SJSA1 (cell line): ENCODE data around the gene RRP9. TPM values are rescaled to one million over a fixed set of nuclear protein-coding genes. Genes with fewer than 3 reads are reported as not detected.
"Not testable (repeated sequence)": the region's sequence is repeated elsewhere in the genome, so short reads cannot be mapped to it uniquely, and the experiment has no call there.

ENCODE experiments used
- DNase-seq, 2 experiments: peaks; one replicate each; pipeline ENCODE4 v3.0.0-alpha.2; 2015 to 2020; ENCODE audit warnings: low spot score in 2 of 2, low read depth in 1 of 2
- H3K27ac ChIP-seq: fragments of 250-450 bp; sonication (Bioruptor Pico); 2 replicates; pipeline ENCODE4 v1.5.1; 2020; ENCODE audit warnings: mild to moderate bottlenecking, moderate library complexity
- H3K27me3 ChIP-seq: fragments of 250-450 bp; sonication (Bioruptor Pico); replicated peaks from 2 replicates; pipeline ENCODE4 v1.5.1; 2020; ENCODE audit warnings: mild to moderate bottlenecking, moderate library complexity
- H3K36me3 ChIP-seq: fragments of 250-450 bp; sonication (Bioruptor Pico); 2 replicates; pipeline ENCODE4 v1.5.1; 2020; ENCODE audit warnings: mild to moderate bottlenecking
- H3K4me1 ChIP-seq: fragments of 250-450 bp; sonication (Bioruptor Pico); replicated peaks from 2 replicates; pipeline ENCODE4 v1.6.1; 2021; ENCODE audit warnings: mild to moderate bottlenecking
- H3K4me3 ChIP-seq: fragments of 250-450 bp; sonication (Bioruptor Pico); 2 replicates; pipeline ENCODE4 v1.5.1; 2020; ENCODE audit warnings: mild to moderate bottlenecking
- H3K9me3 ChIP-seq: fragments of 250-450 bp; sonication (Bioruptor Pico); replicated peaks from 2 replicates; pipeline ENCODE4 v1.5.1; 2020; ENCODE audit warnings: mild to moderate bottlenecking
- total RNA-seq: library from RNA; depleted of rRNA; stranded (reverse); fragments of >200 nt; shearing (Covaris generic); gene quantifications from 2 replicates; pipeline ENCODE4 v1.2.3, GENCODE V29; 2014; rRNA removed

The RRP9 gene
- total RNA-seq, 1 experiment from 2014 or later = 45.5 TPM

DNA sequence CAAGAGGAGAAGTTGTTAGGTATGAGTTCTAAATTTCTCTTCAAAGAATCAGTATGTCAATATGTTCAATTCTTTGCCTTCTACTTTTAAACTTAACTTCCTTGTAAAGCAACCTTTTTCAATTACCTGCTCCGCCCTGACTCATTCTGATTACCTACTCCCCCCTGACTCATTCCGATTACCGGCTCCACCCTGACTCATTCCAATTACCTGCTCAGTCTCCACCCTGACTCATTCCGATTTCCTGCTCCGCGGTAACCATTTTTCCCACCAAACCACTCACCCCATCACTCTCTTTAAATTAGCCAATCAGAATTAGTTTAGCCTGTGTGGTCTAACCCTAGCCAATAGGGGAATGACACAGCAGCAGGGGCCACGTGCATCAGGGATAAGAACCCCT, 39.3 kb downstream of the RRP9 start:
- not testable (repeated sequence) for DNase-seq, H3K4me1 ChIP-seq, H3K27ac ChIP-seq

DNA sequence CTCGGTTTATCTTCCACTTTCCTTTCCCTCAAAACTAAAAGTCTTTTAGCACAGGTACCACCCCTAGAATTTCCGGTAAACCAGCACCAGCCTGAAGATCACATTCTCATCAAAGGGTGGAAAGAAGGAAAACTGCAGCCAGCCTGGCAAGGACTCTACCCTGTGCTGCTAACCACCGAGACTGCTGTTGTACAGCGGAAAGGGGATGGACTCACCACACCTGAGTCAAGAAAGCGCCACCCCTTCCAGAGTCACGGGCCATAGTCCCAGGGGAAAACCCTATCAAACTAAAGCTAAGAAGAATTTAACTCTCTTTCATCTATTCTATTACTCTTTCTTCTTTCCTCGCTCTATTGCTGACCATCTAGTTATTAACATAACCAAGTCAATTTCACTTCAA, 41.7 kb downstream of the RRP9 start:
- not testable (repeated sequence) for H3K9me3 ChIP-seq, H3K36me3 ChIP-seq, H3K4me3 ChIP-seq, H3K27ac ChIP-seq, H3K27me3 ChIP-seq, DNase-seq, H3K4me1 ChIP-seq

More for the DNA sequence above, 39.3 kb downstream of the RRP9 start:
- H3K36me3 ChIP-seq, H3K27me3 ChIP-seq, H3K4me3 ChIP-seq, H3K9me3 ChIP-seq: not testable (repeated sequence)

DNA sequence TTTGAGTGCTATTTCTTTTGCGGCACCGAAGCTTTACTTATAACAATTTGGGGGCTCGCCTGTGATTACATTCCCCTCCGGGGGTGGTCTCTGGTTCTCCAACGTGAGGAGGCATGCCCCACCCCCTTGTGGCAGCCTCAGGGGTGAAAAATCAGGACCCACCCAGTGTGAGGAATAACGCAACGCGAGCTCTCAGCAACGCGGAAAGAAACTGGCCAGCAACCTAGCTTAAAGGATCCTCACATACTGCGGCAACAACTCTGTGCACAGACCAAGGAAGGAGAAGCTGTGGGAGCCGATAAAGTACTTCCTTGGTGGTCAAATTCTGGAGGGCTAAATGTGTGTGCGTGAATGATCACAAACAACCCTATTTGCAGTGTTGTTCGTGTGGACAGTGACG, 44.3 kb downstream of the RRP9 start:
- Histone ChIP-seq H3K36me3 (no peaks in the 10 kb centered on the region), H3K4me1 (no peaks in the 10 kb centered on the region), H3K4me3 (no peak overlapping the region), H3K27me3 (no peaks in the 10 kb centered on the region), H3K27ac (no peak overlapping the region), H3K9me3 (no peaks in the 10 kb centered on the region)
- no peak for DNase-seq

DNA sequence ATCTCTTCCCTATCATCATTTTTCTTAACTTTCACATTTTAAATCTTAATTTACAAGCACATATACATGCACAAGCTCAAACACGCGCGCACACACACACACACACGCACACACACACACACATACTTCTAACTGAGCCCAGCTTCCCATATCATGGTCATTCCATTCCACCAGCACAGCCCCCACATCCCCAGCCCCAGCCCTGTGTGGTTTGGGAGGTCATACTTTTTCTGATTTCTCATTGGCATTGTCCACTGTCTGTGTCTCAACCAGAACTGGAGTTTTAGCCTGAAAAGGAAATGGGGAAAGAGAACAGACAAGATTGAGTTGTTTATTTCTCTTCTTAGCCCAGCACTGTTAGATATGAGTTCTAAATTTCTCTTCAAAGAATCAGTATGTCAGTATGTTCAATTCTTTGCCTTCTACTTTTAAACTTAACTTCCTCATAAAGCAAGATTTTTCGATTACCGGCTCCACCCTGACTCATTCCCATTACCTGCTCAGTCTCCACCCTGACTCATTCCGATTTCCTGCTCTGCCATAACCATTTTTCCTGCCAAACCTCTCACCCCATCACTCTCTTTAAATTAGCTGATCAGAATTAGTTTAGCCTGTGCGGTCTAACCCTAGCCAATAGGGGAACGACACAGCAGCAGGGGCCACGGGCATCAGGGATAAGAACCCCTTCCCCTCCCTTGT, 44.9 kb downstream of the RRP9 start:
- Histone ChIP-seq H3K27ac (no peak overlapping the region), H3K9me3 (no peaks in the 10 kb centered on the region), H3K36me3 (no peaks in the 10 kb centered on the region), H3K27me3 (no peaks in the 10 kb centered on the region), H3K4me3 (no peak overlapping the region), H3K4me1 (no peaks in the 10 kb centered on the region)
- DNase-seq = no peak

DNA sequence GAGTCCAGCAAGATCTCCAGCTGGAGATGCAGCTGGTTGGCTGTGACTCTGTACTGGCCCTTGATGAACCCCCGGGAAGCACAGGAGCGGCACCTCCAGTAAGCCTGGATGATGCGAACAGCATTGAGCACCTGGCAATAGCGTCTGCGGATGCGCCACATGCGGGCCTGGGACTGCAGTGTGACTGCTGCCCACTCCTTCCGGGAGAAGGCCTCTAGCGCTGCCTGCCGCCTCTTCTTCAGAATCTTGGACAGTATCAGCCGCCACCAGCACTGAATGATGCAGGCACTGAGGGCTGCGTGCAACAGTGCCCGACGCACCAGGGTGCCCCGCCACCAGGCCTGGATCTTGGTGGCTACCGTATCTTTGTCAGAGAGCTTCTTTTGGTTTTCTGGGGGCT, 46.8 kb downstream of the RRP9 start:
- Histone ChIP-seq H3K27ac (no peak overlapping the region), H3K36me3 (no peaks in the 10 kb centered on the region), H3K9me3 (no peaks in the 10 kb centered on the region), H3K4me1 (no peaks in the 10 kb centered on the region), H3K27me3 (no peaks in the 10 kb centered on the region), H3K4me3 (no peak overlapping the region)
- DNase-seq = no peak

DNA sequence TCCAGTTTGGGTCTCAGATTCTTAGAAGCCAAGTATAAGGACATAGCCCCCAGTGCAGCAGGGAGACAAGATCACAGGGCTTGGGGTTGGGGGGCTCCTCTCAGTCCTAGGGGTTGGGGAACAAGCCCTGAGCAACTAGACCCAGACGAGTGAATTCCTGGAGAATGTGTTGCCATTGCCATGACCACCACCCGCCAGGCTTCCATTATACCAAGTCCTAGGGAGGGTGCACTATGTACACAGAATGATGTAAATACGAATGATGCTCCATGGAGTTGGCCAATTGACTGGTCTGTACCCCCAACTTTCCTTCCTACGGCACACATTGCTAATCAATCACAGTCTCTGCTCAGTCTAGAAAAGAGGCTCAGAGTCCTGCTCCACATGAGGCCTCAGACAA, 47.3 kb downstream of the RRP9 start:
- Histone ChIP-seq H3K36me3 (no peaks in the 10 kb centered on the region), H3K4me1 (no peaks in the 10 kb centered on the region), H3K4me3 (no peak overlapping the region), H3K9me3 (no peaks in the 10 kb centered on the region), H3K27ac (no peak overlapping the region), H3K27me3 (no peaks in the 10 kb centered on the region)
- no peak for DNase-seq

DNA sequence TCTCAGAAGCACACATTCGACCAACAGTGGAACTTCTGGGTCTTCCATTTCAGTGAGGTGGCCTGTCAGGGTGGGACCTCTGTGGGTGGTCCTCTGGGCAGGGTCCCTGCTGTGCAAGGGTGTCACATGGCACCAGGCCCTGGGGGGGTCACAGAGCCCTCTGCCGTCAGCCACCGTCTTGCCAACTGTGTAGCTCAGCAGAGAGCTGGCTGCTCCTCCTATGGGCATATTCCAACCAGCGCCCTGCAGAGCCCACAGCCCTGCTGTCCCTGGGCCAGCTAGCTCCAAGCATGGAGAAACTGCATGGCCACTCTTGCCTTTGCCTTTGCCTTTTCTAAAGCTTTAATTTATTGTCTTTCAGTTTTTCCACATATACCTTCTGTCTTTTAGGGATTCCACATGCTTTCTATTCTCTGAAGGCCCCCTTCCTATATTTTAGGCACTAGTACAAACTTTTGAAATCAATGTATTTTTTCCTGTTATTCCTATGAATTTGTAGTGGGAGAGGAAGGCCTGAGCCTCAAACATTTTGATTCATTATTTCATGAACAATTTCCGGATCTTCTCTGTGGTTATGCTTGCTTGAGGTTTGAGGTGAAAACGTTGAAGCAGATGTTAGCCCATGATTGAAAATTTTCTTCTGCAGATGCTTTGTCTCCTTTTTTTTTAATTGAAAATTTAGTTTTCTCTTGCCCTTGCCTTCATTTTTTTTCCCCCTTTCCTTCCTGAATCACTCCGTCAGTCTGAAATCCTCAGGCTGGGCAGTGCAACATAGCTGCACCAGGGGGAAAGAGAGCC, 50.3 kb downstream of the RRP9 start:
- Histone ChIP-seq H3K4me3 (no peak overlapping the region), H3K9me3 (no peaks in the 10 kb centered on the region), H3K27ac (no peak overlapping the region), H3K36me3 (no peaks in the 10 kb centered on the region), H3K27me3 (peaks cover 7% of the 10 kb centered on the region; the same call in 1 of the 2 replicates), H3K4me1 (no peaks in the 10 kb centered on the region)
- DNase-seq = no peak

DNA sequence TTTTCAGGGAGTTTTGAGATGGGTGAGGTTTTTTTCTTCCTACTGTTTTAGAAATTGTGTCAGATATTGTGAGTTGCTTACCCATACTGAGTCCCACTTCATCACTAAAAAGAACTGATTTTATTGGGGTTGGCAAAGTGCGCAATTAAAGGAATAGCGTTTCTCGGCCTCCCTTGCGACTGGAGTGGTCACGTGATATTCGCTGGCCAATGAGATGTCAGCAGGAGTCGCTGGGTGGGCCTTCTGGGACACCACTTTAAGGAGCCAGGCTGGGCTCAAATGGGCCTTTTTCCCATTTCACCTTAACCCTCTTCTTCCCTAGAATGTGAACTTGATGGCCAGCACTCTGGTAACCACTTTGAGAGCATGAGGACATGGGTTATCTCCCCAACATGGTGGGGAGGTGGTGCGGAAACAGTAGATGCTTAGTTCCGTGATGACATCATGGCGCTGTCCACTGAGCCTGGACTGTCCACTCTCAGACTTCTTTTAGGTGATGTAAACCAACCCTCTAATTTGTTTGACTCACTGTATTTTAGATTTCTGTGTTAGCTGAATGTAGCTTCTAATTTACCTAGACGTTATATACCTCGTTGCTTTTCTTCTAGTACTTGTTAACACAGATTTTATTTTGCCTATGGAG, 53.1 kb downstream of the RRP9 start:
- Histone ChIP-seq H3K36me3 (no peaks in the 10 kb centered on the region), H3K27me3 (peaks cover 12% of the 10 kb centered on the region; the same call in 1 of the 2 replicates), H3K4me3 (no peak overlapping the region), H3K4me1 (no peaks in the 10 kb centered on the region), H3K27ac (no peak overlapping the region), H3K9me3 (no peaks in the 10 kb centered on the region)
- no peak for DNase-seq

DNA sequence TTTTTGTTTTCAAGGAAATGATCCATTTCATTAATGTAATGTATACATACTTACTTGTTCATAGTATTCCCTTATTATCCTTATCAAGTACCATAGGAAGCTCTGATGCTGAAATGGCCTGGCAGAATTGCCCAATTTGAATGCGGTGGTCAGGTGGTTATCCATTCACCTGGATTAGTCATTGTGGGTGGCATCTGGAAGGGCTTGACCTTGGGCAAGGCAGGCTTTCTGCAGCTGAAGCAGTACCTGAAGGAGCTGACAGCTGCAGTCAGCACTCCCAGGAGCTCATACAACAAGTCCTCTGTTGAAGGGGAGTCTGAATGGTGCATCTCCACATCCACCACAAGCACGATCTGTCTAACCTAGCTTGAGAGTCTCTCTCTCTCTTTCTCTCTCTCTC, 54.1 kb downstream of the RRP9 start:
- Histone ChIP-seq H3K27ac (no peak overlapping the region), H3K9me3 (no peaks in the 10 kb centered on the region), H3K4me1 (no peaks in the 10 kb centered on the region), H3K4me3 (no peak overlapping the region), H3K27me3 (peaks cover 20% of the 10 kb centered on the region), H3K36me3 (no peaks in the 10 kb centered on the region)
- no peak for DNase-seq

DNA sequence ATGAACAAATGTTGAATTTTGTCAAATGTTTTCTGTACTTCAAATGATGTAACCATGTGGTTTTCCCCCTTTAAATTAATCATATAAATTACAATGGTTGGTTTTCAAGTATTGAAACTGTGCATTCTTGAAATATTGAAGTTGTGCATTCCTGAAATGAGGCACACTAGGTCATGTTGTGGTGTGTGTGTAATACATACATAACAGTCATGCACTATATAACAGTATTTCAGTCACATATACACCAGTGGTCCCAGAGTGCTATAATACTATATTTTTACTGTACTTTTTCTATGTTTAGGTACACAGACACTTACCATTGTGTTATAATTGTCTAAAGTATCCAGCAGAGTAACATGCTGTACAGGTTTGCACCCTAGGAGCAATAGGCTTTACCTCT, 55.3 kb downstream of the RRP9 start:
- DNase-seq = no peak

More for the DNA sequence above, 55.3 kb downstream of the RRP9 start:
- no peak overlapping the region for H3K4me3 ChIP-seq
- H3K9me3 ChIP-seq = no peaks in the 10 kb centered on the region
- no peak overlapping the region for H3K27ac ChIP-seq
- H3K27me3 ChIP-seq = peaks cover 23% of the 10 kb centered on the region
- H3K36me3 ChIP-seq = no peaks in the 10 kb centered on the region
- no peaks in the 10 kb centered on the region for H3K4me1 ChIP-seq

Other genes starting within 250 kb of the RRP9 start
- 0.03 TPM in 1 of 2 replicates, not detected in the other for gene GRM2, start 234.8 kb downstream of the RRP9 start, total RNA-seq
- not detected in 2 replicates for gene IQCF6, start 162.7 kb downstream of the RRP9 start, total RNA-seq
- not detected in 2 replicates for gene IQCF2, start 80.3 kb downstream of the RRP9 start, total RNA-seq
- not detected in 2 replicates for gene IQCF5, start 66.3 kb downstream of the RRP9 start, total RNA-seq
- not detected in 2 replicates for gene IQCF1, start 38.6 kb downstream of the RRP9 start, total RNA-seq
- gene PARP3, start 459 bp upstream of the RRP9 start, total RNA-seq = 14.7 and 17.9 TPM in 2 replicates
- not detected in 2 replicates for gene GPR62, start 13.5 kb upstream of the RRP9 start, total RNA-seq
- 75.3 and 138 TPM in 2 replicates for gene PCBP4, start 25.6 kb upstream of the RRP9 start, total RNA-seq
- 26.6 and 31.0 TPM in 2 replicates for gene ABHD14B, start 32.1 kb upstream of the RRP9 start, total RNA-seq
- gene ABHD14A, start 33.2 kb upstream of the RRP9 start, total RNA-seq = 2.3 and 13.2 TPM in 2 replicates
- gene ACY1, start 41.6 kb upstream of the RRP9 start, total RNA-seq = 11.0 and 19.0 TPM in 2 replicates
- gene RPL29, start 54.0 kb upstream of the RRP9 start, total RNA-seq = 462 and 868 TPM in 2 replicates
- 7.9 and 13.3 TPM in 2 replicates for gene DUSP7, start 114.7 kb upstream of the RRP9 start, total RNA-seq
- gene POC1A, start 212.5 kb upstream of the RRP9 start, total RNA-seq = 12.8 and 14.2 TPM in 2 replicates